Parathyroid adenoma (tissue), 2 donors: ENCODE results near the gene MAP7.

Source experiments
- H2AFZ ChIP-seq: fragments of 300-600 bp; sonication (generic); one replicate; pipeline ENCODE4 v1.7.0; 2017; ENCODE audit warnings: antibody characterized with exemption, mild to moderate bottlenecking
- H3K27ac ChIP-seq: fragments of 300-600 bp; sonication (generic); one replicate; pipeline ENCODE4 v1.7.0; 2017
- H3K27me3 ChIP-seq: fragments of 300-600 bp; sonication (generic); one replicate; pipeline ENCODE4 v1.7.0; 2017; ENCODE audit warnings: low read length; ENCODE audit not compliant: control insufficient read depth, insufficient read depth
- H3K36me3 ChIP-seq: fragments of 300-600 bp; sonication (generic); one replicate; pipeline ENCODE4 v1.7.0; 2017; ENCODE audit warnings: low read length; ENCODE audit not compliant: control insufficient read depth, insufficient read depth
- H3K4me1 ChIP-seq: fragments of 300-600 bp; sonication (generic); one replicate; pipeline ENCODE4 v1.7.0; 2017; ENCODE audit warnings: control low read depth
- H3K4me2 ChIP-seq: fragments of 300-600 bp; sonication (generic); one replicate; pipeline ENCODE4 v1.7.0; 2017; ENCODE audit warnings: low read length
- H3K4me3 ChIP-seq: fragments of 300-600 bp; sonication (generic); one replicate; pipeline ENCODE4 v1.7.0; 2017; ENCODE audit warnings: low read depth, low read length
- H3K79me2 ChIP-seq: fragments of 300-600 bp; sonication (generic); one replicate; pipeline ENCODE4 v1.7.0; 2017; ENCODE audit warnings: control low read depth
- H3K9ac ChIP-seq: fragments of 300-600 bp; sonication (generic); one replicate; pipeline ENCODE4 v1.7.0; 2017; ENCODE audit warnings: mild to moderate bottlenecking
- H3K9me3 ChIP-seq: fragments of 300-600 bp; sonication (generic); one replicate; pipeline ENCODE4 v1.7.0; 2017; ENCODE audit warnings: low read length; ENCODE audit not compliant: control insufficient read depth
- CTCF ChIP-seq: fragments of 300-600 bp; sonication (generic); IDR thresholded peaks from one replicate; pipeline ENCODE4 v1.7.0; 2017; ENCODE audit warnings: antibody characterized with exemption, mild to moderate bottlenecking
- donor health status: primary hyperparathyroidism.

The MAP7 gene

GRCh38 chr6:136412410-136412809 lies 137.8 kb downstream of the MAP7 start:
- Histone ChIP-seq H3K4me1 (peaks cover 2% of the 10 kb centered on the region), H3K36me3 (no peaks in the 10 kb centered on the region), H3K27me3 (no peaks in the 10 kb centered on the region), H3K79me2 (peaks cover 11% of the 10 kb centered on the region), H3K9me3 (no peaks in the 10 kb centered on the region), H3K4me3 (no peak overlapping the region), H3K4me2 (no peak overlapping the region), H2AFZ (no peak overlapping the region), H3K27ac (no peak overlapping the region), H3K9ac (no peak overlapping the region)
- no peak for TF ChIP-seq CTCF

- no peaks in the 10 kb centered on the region for H3K27me3 ChIP-seq
- peaks cover 11% of the 10 kb centered on the region for H3K79me2 ChIP-seq
- no peaks in the 10 kb centered on the region for H3K9me3 ChIP-seq
- H3K4me2 ChIP-seq, result no peak overlapping the region
- no peak for TF ChIP-seq CTCF
- no peak overlapping the region for H2AFZ ChIP-seq
- H3K36me3 ChIP-seq, result no peaks in the 10 kb centered on the region
- no peak overlapping the region for H3K4me3 ChIP-seq
- H3K4me1 ChIP-seq, result peaks cover 2% of the 10 kb centered on the region
- H3K27ac ChIP-seq, result no peak overlapping the region
- H3K9ac ChIP-seq, result no peak overlapping the region
Measured at GRCh38 chr6:136411453-136412354, 138.5 kb downstream of the MAP7 start.

GRCh38 chr6:136411025-136411325 lies 139.2 kb downstream of the MAP7 start:
- Histone ChIP-seq H2AFZ (no peak overlapping the region), H3K27ac (no peak overlapping the region), H3K4me1 (peaks cover 2% of the 10 kb centered on the region), H3K9ac (no peak overlapping the region), H3K27me3 (no peaks in the 10 kb centered on the region), H3K36me3 (no peaks in the 10 kb centered on the region), H3K9me3 (no peaks in the 10 kb centered on the region), H3K79me2 (peaks cover 11% of the 10 kb centered on the region), H3K4me2 (no peak overlapping the region), H3K4me3 (no peak overlapping the region)
- TF ChIP-seq CTCF, result no peak

- H3K27me3 ChIP-seq, result no peaks in the 10 kb centered on the region
- H3K79me2 ChIP-seq, result peaks cover 11% of the 10 kb centered on the region
- no peak overlapping the region for H3K4me3 ChIP-seq
- no peak overlapping the region for H3K9ac ChIP-seq
- H3K4me1 ChIP-seq, result peaks cover 2% of the 10 kb centered on the region
- H3K9me3 ChIP-seq, result no peaks in the 10 kb centered on the region
- H3K4me2 ChIP-seq, result no peak overlapping the region
- no peaks in the 10 kb centered on the region for H3K36me3 ChIP-seq
- H2AFZ ChIP-seq, result no peak overlapping the region
- no peak overlapping the region for H3K27ac ChIP-seq
- TF ChIP-seq CTCF, result no peak
Measured at GRCh38 chr6:136410201-136411024, 139.8 kb downstream of the MAP7 start.
